Endothelial cell of hepatic sinusoid (primary cell): ENCODE measurements around the gene SPNS3.

Experiments used
- in situ Hi-C: cut with HindIII; loops from 2 replicates; pipeline ENCODE4 v1.10.0; 2017; ENCODE audit warnings: low sequenced_read_pairs

SPNS3 gene

DNA sequence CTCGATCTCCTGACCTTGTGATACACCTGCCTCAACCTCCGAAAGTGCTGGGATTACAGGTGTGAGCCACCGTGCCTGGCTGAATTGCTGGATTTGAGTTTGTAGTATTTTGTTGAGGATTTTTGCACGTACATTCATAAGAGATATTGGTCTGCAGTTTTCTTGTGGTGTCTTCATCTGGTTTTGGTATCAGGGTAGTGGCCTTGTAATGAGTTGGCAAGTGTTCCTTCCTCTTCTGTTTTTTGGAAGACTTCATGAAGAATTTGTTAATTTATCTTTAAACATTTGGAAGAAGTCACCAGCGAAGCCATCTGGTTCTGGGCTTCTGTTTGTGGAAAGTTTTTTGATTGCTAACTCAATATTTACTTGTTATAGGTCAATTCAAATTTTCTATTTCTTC, 26.9 kb downstream of the SPNS3 start:
- in situ Hi-C loops: no loop called here

DNA sequence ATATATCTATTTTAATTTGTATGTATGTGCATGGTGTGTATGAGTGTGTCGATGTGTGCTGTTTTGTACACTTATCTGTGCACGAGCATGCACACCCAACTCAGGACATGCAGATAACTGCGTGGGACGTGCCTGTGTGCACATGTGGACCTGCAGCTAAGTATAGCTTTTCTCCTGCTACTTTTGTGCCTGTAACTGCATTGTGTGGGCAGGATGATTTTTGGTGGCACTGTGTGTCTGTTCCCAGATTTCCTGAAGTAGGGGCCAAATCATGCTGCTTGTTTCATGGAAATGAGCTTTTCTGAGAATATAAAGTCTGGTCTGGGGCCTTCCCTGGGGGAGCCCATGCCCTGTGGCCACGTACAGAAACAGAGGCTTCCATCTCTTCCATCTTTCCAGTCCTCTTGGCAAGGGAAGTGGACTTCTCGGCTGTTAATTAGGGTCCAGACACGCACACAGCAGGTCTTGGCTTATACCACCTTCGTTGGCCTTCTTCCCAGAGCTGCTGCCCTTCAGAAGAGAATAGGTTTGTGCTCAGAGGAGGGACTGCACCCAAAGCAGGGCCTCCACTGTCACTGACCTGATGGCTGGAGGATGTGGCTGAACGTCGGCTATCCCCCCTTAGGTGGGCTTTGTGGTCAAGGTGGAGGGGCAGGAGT, 30.2 kb downstream of the SPNS3 start:
- in situ Hi-C loops: no loop called here

- in situ Hi-C loops: no loop called here
Observed at GRCh38 chr17:4465786-4466185, 32.0 kb downstream of the SPNS3 start.

- in situ Hi-C loops: no loop called here
Observed at GRCh38 chr17:4467287-4467686, 33.5 kb downstream of the SPNS3 start.

GRCh38 chr17:4469552-4469951, 35.8 kb downstream of the SPNS3 start:
- in situ Hi-C loops: no loop called here

DNA sequence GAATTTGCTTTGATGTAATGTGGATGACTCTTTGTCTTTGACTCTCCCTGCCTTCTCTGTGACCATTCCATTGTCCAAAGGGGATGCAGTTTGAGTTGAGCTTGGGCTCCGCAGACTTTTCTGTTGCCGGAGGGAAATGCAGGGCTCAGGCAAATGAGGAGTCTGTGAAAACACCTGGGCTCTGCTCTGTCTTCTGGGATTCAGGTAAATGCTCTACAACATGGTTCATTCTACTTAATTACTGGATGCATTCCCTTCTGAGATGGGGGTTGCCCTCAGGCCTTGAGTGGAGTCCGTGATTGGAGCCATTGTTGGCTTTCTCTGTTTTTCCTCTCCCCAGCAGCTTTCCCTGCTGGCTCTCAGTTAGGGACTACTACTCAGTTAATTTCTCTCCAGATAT, 38.5 kb downstream of the SPNS3 start:
- in situ Hi-C loops: no loop called here

DNA sequence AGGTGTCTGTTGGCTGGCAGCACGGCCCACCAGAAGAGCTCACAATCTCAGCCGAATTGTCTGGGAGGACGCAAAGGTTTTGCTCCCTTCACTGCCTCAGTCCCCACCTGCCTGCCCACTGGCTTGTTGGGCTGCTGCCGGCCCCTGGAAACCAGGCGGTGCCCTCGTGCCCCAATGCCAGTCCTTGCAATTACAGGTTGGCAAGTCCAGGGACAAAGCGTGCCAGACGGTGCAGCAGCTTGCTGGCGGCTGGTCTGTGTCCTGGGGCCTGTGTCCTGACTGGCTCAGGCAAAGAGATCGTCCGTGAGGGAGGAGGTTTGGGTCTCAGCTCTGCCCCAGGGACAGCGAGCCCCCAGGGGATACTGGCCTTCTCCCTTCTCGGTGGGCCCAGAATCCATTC, 40.4 kb downstream of the SPNS3 start:
- in situ Hi-C loops: no loop called here

DNA sequence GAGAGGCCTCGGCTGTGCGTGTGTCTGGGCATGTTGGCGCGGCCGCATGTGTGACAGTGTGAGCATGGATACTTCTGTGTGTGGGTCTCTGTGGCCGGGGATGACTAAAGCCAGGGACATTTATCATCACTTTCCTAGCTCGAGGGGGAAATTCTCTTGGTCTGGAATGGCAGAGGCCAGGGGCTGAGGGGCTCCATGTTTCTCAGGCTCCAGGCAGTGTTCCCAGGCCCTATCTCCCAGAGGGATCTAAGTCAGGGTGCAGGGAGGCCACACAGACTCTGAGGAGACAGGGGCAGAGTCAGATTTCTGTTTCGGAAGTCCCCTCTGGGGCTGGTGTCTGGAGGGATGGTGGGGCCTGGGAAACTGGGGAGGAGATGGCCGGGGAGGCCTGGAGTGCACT, 41.3 kb downstream of the SPNS3 start:
- in situ Hi-C loops: no loop called here

GRCh38 chr17:4475463-4475862, 41.7 kb downstream of the SPNS3 start:
- in situ Hi-C loops: no loop called here

DNA sequence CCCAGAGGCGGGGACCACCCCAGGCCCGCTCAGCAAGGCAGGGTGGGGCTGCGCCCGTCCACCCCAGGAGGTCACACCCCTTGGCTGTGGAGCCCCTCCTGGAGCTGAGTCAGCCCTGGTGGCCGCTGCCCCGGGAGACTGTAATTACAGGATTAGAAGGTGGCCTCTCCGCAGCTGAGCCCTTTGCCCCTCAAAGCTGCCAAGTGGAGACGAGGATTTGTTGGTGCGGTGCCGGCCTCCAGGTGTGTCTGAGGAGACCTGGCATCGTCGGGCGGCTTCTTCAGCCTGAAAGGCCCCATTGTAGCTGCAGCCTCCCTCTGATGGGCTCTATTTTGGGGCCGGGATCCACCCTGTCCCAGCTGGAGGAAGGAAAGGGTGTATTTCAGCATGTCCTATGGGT, 42.3 kb downstream of the SPNS3 start:
- in situ Hi-C loops: no loop called here

DNA sequence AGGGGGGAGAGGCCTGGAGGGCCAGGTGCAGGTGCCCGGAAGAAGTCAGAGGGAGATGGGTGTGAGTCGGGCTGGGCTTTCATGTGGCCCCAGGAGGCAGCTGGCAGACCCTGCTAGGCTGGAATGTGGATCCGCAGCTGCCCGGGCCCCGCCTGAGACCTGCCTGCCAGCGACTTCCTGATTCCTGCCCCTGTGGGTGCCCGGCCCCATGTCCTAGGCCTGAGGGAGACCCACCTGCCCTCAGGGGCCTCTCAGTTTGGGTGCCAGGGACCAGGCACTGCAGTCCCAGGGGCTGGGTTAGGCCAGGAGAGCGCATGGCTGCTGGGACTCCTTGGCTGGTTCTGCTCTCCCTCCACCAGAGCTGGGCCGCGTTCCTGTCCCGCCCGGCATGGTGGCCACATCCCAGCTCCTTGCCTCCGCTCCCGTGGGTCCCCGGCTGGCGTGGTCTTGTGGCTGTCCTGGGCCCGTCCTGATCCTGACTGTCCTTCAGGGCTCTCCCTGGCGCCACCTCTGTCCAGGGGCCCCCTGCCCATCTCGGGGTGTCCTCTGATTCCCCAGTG, 42.9 kb downstream of the SPNS3 start:
- in situ Hi-C loops: no loop called here

DNA sequence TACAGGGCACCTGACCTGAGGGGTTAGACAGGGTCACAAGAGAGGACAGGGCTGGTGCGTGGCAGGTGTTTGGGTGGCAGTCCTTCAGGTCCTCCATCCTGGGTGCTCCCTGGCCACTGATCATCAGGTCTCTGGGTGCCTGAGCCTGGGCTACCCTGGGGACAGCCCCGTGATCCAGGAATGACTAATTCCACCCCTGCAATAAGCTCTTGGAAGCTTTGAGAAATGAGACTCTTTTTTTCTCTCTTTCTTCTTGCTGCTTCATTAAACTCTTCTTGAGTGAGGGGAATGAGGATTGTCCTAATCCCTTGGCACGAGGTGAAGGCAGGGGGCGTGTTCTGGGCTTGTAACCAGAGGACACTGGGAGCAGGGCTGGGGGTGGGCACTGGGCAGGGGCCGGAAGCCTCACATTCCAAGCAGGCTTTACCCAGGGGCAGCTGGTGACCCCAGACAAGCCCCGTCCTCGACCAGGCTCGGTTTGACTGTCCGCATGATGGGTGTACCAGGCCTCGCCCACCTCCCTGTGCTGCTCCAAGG, 43.6 kb downstream of the SPNS3 start:
- in situ Hi-C loops: no loop called here

- in situ Hi-C loops: no loop called here
Observed at GRCh38 chr17:4478318-4478830, 44.6 kb downstream of the SPNS3 start.

DNA sequence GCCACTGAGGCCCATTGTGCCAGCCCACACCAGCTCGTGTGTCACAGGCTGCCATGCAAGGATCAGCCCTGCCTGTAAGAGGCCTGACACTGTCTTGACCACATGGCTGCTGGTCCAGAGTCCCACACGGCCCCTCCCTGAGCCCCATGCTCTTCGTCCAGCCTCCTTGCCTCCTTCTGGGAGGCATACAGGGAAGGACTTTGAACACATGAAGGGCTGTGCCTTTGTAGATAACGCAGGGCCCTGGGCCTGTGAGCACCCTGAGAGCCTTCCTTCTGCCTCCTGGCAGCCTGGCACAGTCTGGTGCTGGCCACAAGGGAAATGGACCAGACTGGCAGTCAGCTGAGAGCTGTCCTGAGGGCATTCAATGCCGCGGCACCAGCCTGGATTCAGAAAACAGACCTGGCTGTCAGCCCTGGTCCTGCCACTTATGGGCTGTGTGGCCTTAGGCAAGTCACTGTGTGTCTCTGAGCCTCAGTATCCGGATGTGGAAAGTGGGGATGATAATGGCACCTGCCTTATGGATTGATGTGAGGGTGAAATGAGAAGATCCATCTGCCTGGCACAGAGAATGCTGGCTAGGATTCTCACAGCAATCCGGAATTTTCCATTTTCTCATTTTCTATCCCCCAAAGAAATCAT, 45.7 kb downstream of the SPNS3 start:
- in situ Hi-C loops: no loop called here

DNA sequence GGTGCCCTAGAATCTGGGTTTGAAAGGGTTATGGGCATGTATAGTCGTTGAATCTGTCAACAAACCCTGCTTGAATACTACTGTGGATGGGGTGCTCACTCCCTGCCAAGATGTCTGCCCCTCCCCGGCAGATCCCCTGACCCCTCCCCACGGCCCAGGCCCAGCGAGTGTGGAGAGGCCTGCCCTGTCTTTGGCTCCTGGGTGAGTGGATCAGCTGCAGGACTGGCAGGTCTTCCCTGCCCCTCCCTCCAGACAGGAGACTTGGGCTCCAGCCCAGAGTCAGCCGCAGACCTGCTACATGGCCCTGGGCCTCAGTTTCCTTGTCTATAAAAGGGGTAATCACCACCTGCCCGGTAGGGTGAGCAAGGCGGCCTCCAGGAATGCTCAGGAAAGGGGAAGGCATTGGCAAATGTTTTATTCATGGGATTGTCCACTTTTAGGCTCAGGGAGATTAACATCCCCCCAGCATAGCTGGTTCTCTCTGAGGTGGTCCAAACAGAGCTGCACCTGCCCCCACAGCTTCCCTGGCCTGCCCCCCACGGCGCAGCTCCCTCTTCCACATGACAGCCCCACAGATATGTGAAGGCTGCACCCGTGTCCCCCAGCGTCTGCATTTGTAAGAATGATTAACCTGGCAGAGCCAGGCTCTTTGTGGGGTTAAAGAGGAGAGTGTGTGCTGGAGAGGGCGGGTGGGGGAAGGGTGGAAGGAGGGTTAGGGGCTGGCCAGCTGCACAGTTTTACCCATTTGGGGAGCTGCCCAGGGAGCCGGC, 46.4 kb downstream of the SPNS3 start:
- in situ Hi-C loops: no loop called here

DNA sequence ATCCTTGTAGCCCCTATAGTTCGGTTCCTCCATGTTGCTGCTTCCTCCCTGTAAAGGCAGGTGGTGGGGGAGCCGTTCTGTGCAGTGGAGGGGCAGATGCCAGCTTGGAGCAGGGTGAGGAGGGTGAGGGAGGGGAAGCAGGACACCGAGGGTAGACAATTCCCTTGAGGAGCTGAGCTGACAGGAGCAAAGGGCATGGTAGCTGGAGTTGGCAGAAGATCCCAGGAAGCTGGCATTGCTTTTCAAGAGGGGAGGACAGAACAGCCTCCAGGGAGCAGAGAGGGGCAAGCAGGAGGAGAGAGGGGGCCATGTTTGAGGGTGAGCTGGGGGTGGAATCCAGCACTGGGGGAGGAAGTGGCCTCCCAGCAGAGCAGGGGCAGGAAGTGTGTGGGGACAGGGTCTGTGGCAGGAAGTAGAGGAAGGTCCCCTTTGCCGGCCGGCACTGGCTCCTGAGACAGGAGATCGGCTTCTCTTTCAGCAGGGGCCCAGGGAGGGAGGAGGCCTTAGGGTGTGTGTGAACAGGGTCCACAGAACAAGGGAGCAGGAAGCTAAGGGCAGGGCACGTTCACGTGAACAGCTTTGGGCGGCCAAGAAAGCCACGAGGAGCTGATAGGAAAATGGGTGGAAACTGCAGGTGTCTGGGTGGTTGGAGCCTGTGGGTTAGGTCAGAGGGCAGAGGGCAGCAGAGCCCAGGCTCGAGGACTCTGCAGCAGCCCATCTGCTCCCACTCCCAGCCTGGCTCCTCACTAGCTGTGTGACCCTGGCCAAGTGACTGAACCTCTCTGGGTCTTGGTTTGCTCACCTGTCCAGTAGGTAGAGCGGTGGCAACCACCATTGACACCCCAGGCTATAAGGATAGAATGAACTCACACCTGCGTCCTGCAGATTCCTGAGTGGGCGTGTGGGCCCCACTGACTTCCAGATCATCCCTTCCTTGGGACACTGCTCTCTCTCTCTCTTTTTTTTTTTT, 47.5 kb downstream of the SPNS3 start:
- in situ Hi-C loops: no loop called here

- in situ Hi-C loops: no loop called here
Observed at GRCh38 chr17:4482338-4483011, 48.7 kb downstream of the SPNS3 start.

DNA sequence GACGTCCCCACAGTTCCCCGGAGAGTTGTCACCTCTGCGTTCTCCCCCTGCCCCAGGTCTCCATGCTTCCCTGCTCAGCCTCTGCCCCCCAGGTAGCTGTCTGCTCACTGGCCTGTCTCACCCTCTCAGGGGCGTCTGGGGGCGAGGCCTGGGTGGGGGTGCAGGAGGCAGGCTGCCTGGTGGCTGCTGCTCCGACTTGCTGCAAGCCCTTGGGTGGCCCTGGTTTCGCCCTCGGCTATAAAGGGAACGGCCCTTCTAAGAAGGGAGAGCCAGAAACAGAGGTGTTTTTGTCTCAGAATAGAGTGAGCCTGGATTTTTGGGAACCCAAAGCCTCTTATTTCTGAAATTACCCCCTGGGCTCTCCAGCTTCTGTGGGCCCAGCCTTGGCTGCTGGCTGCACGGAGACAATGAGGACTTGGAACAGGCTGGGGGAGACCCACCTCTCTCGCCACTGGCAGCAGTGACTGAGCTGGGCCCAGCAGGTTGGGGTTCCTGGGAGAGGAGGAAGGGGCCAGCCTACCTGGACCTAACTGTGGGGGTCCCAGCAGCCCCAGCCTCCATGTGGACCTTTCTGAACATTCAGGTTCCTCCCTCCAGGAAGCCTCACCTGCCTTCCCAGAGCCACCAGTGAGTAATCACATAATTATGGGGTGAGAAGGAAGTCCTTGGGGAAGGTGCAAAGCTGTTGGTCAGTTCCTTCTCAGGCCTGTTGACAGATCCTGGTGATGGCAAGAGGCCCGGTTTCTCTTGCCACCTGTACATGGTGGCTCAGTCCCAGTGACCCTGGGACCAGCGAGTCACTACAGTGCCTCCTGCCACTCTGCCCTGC, 49.5 kb downstream of the SPNS3 start:
- in situ Hi-C loops: no loop called here
